ENCODE data around the gene SYCE3. TPM values are rescaled to one million over a fixed set of nuclear protein-coding genes. Genes with fewer than 3 reads are reported as not detected.

SYCE3 gene
- total RNA-seq, 1 donor from 2014 or later, result 0.62 TPM

GRCh38 chr22:50577987-50578775 is 15.5 kb upstream of the SYCE3 start, which contains the start of gene CPT1B:
Gene CPT1B, minus strand, starts transcription at chr22:50578427. Its CDS starts 512 bp downstream, at chr22:50577915.
- intact Hi-C loops (cut with micrococcal nuclease), result no loop called here
- Mint-ChIP-seq H3K36me3 (ENCODE audit: low read depth) (peaks cover 46% of the 10 kb centered on the region), H3K27ac (no peak within 1 kb of the TSS), H3K9me3 (no peaks in the 10 kb centered on the region), H3K27me3 (ENCODE audit: low read depth) (no peaks in the 10 kb centered on the region), H3K4me1 (ENCODE audit: low read depth) (peaks cover 9% of the 10 kb centered on the region), H3K4me3 (ENCODE audit: low read depth) (no peak within 1 kb of the TSS)
- DNase-seq (ENCODE audit: low spot score), result no peak

GRCh38 chr22:50577697-50577986 is 14.9 kb upstream of the SYCE3 start:
- no peak overlapping the region for H3K27ac Mint-ChIP-seq
- peaks cover 9% of the 10 kb centered on the region for H3K4me1 Mint-ChIP-seq (ENCODE audit: low read depth)
- no peak for DNase-seq (ENCODE audit: low spot score)
- H3K36me3 Mint-ChIP-seq (ENCODE audit: low read depth), result peaks cover 49% of the 10 kb centered on the region
- H3K27me3 Mint-ChIP-seq (ENCODE audit: low read depth), result no peaks in the 10 kb centered on the region
- no peaks in the 10 kb centered on the region for H3K9me3 Mint-ChIP-seq
- intact Hi-C loops (cut with micrococcal nuclease), result no loop called here
- no peak overlapping the region for H3K4me3 Mint-ChIP-seq (ENCODE audit: low read depth)

GRCh38 chr22:50576806-50577696 is 14.3 kb upstream of the SYCE3 start:
- Mint-ChIP-seq H3K4me3 (ENCODE audit: low read depth) (no peak overlapping the region), H3K36me3 (ENCODE audit: low read depth) (peaks cover 55% of the 10 kb centered on the region), H3K27me3 (ENCODE audit: low read depth) (no peaks in the 10 kb centered on the region), H3K9me3 (no peaks in the 10 kb centered on the region), H3K4me1 (ENCODE audit: low read depth) (peaks cover 9% of the 10 kb centered on the region), H3K27ac (no peak overlapping the region)
- no peak for DNase-seq (ENCODE audit: low spot score)
- intact Hi-C loops (cut with micrococcal nuclease), result no loop called here

GRCh38 chr22:50576070-50576469 is 13.4 kb upstream of the SYCE3 start:
- intact Hi-C loops (cut with micrococcal nuclease), result no loop called here
- no peak for DNase-seq (ENCODE audit: low spot score)
- no peak overlapping the region for H3K4me3 Mint-ChIP-seq (ENCODE audit: low read depth)
- H3K9me3 Mint-ChIP-seq, result no peaks in the 10 kb centered on the region
- H3K36me3 Mint-ChIP-seq (ENCODE audit: low read depth), result peaks cover 57% of the 10 kb centered on the region
- no peak overlapping the region for H3K27ac Mint-ChIP-seq
- H3K27me3 Mint-ChIP-seq (ENCODE audit: low read depth), result no peaks in the 10 kb centered on the region
- H3K4me1 Mint-ChIP-seq (ENCODE audit: low read depth), result peaks cover 7% of the 10 kb centered on the region

GRCh38 chr22:50575426-50575941 is 12.8 kb upstream of the SYCE3 start:
- Mint-ChIP-seq H3K27ac (no peak overlapping the region), H3K27me3 (ENCODE audit: low read depth) (no peaks in the 10 kb centered on the region), H3K36me3 (ENCODE audit: low read depth) (peaks cover 59% of the 10 kb centered on the region), H3K4me3 (ENCODE audit: low read depth) (no peak overlapping the region), H3K4me1 (ENCODE audit: low read depth) (peaks cover 5% of the 10 kb centered on the region), H3K9me3 (no peaks in the 10 kb centered on the region)
- no peak for DNase-seq (ENCODE audit: low spot score)
- intact Hi-C loops (cut with micrococcal nuclease), result no loop called here

GRCh38 chr22:50574383-50574755 is 11.7 kb upstream of the SYCE3 start:
- Mint-ChIP-seq H3K9me3 (no peaks in the 10 kb centered on the region), H3K4me3 (ENCODE audit: low read depth) (no peak overlapping the region), H3K4me1 (ENCODE audit: low read depth) (peaks cover 2% of the 10 kb centered on the region), H3K27me3 (ENCODE audit: low read depth) (no peaks in the 10 kb centered on the region), H3K27ac (no peak overlapping the region), H3K36me3 (ENCODE audit: low read depth) (peaks cover 59% of the 10 kb centered on the region)
- DNase-seq (ENCODE audit: low spot score), result no peak
- intact Hi-C loops (cut with micrococcal nuclease), result no loop called here

GRCh38 chr22:50573491-50574382 is 11.0 kb upstream of the SYCE3 start:
- H3K27ac Mint-ChIP-seq, result no peak overlapping the region
- intact Hi-C loops (cut with micrococcal nuclease), result no loop called here
- H3K27me3 Mint-ChIP-seq (ENCODE audit: low read depth), result no peaks in the 10 kb centered on the region
- peaks cover 57% of the 10 kb centered on the region for H3K36me3 Mint-ChIP-seq (ENCODE audit: low read depth)
- no peak for DNase-seq (ENCODE audit: low spot score)
- H3K4me3 Mint-ChIP-seq (ENCODE audit: low read depth), result no peak overlapping the region
- H3K9me3 Mint-ChIP-seq, result no peaks in the 10 kb centered on the region
- peaks cover 2% of the 10 kb centered on the region for H3K4me1 Mint-ChIP-seq (ENCODE audit: low read depth)

- DNase-seq (ENCODE audit: low spot score), result no peak
- peaks cover 56% of the 10 kb centered on the region for H3K36me3 Mint-ChIP-seq (ENCODE audit: low read depth)
- H3K27me3 Mint-ChIP-seq (ENCODE audit: low read depth), result no peaks in the 10 kb centered on the region
- no peak overlapping the region for H3K4me3 Mint-ChIP-seq (ENCODE audit: low read depth)
- intact Hi-C loops (cut with micrococcal nuclease), result no loop called here
- H3K27ac Mint-ChIP-seq, result no peak overlapping the region
- no peaks in the 10 kb centered on the region for H3K9me3 Mint-ChIP-seq
- peaks cover 2% of the 10 kb centered on the region for H3K4me1 Mint-ChIP-seq (ENCODE audit: low read depth)
Observed at GRCh38 chr22:50572965-50573364, 10.2 kb upstream of the SYCE3 start.

GRCh38 chr22:50571264-50572175 is 8.8 kb upstream of the SYCE3 start:
- Mint-ChIP-seq H3K4me3 (ENCODE audit: low read depth) (no peak overlapping the region), H3K27me3 (ENCODE audit: low read depth) (no peaks in the 10 kb centered on the region), H3K36me3 (ENCODE audit: low read depth) (peaks cover 51% of the 10 kb centered on the region), H3K27ac (no peak overlapping the region), H3K4me1 (ENCODE audit: low read depth) (no peaks in the 10 kb centered on the region), H3K9me3 (no peaks in the 10 kb centered on the region)
- intact Hi-C loops (cut with micrococcal nuclease), result no loop called here
- no peak for DNase-seq (ENCODE audit: low spot score)

- Mint-ChIP-seq H3K4me1 (ENCODE audit: low read depth) (no peaks in the 10 kb centered on the region), H3K36me3 (ENCODE audit: low read depth) (peaks cover 46% of the 10 kb centered on the region), H3K4me3 (ENCODE audit: low read depth) (no peak overlapping the region), H3K9me3 (no peaks in the 10 kb centered on the region), H3K27me3 (ENCODE audit: low read depth) (no peaks in the 10 kb centered on the region), H3K27ac (no peak overlapping the region)
- intact Hi-C loops (cut with micrococcal nuclease), result no loop called here
- no peak for DNase-seq (ENCODE audit: low spot score)
Observed at GRCh38 chr22:50570861-50571260, 8.1 kb upstream of the SYCE3 start.

- Mint-ChIP-seq H3K27me3 (ENCODE audit: low read depth) (no peaks in the 10 kb centered on the region), H3K9me3 (no peaks in the 10 kb centered on the region), H3K4me3 (ENCODE audit: low read depth) (no peak overlapping the region), H3K36me3 (ENCODE audit: low read depth) (peaks cover 43% of the 10 kb centered on the region), H3K27ac (no peak overlapping the region), H3K4me1 (ENCODE audit: low read depth) (no peaks in the 10 kb centered on the region)
- intact Hi-C loops (cut with micrococcal nuclease), result no loop called here
- no peak for DNase-seq (ENCODE audit: low spot score)
Observed at GRCh38 chr22:50569896-50570535, 7.3 kb upstream of the SYCE3 start.
